Measurements from ENCODE around the gene PIPOX.

PIPOX gene

GRCh38 chr17:29007860-29008455 is 35.0 kb upstream of the PIPOX start:
- no peaks in the 10 kb centered on the region for H3K9me3 ChIP-seq (ENCODE audit: insufficient read depth, low read length)
- H2AFZ ChIP-seq (ENCODE audit: low read depth, low read length), result no peak overlapping the region
- H4K20me1 ChIP-seq (ENCODE audit: insufficient read depth, low read length), result no peaks in the 10 kb centered on the region
- no peak overlapping the region for H3K9ac ChIP-seq (ENCODE audit: low read length)
- no peaks in the 10 kb centered on the region for H3K4me1 ChIP-seq (ENCODE audit: low read length)
- no peak overlapping the region for H3K4me3 ChIP-seq (ENCODE audit: low read length)
- no peak overlapping the region for H3K27ac ChIP-seq (ENCODE audit: low read length)
- H3K36me3 ChIP-seq (replicated peaks; ENCODE audit: low read depth, low read length), result no peaks in the 10 kb centered on the region
- no peak overlapping the region for H3K4me2 ChIP-seq (ENCODE audit: low read length)
- TF ChIP-seq, protein P1, sequence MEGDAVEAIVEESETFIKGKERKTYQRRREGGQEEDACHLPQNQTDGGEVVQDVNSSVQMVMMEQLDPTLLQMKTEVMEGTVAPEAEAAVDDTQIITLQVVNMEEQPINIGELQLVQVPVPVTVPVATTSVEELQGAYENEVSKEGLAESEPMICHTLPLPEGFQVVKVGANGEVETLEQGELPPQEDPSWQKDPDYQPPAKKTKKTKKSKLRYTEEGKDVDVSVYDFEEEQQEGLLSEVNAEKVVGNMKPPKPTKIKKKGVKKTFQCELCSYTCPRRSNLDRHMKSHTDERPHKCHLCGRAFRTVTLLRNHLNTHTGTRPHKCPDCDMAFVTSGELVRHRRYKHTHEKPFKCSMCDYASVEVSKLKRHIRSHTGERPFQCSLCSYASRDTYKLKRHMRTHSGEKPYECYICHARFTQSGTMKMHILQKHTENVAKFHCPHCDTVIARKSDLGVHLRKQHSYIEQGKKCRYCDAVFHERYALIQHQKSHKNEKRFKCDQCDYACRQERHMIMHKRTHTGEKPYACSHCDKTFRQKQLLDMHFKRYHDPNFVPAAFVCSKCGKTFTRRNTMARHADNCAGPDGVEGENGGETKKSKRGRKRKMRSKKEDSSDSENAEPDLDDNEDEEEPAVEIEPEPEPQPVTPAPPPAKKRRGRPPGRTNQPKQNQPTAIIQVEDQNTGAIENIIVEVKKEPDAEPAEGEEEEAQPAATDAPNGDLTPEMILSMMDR (IDR thresholded peaks at IDR 0.05; ENCODE audit: low read depth, low read length), result no peak
- no peak for TF ChIP-seq EZH2phosphoT487 (IDR thresholded peaks at IDR 0.05; ENCODE audit: low read depth)
- peaks cover 8% of the 10 kb centered on the region for H3K27me3 ChIP-seq (ENCODE audit: low read depth, low read length)
- no peaks in the 10 kb centered on the region for H3K79me2 ChIP-seq (ENCODE audit: low read length)

- TF ChIP-seq, protein P1 (IDR thresholded peaks at IDR 0.05; ENCODE audit: low read depth, low read length), result no peak
- TF ChIP-seq EZH2phosphoT487 (IDR thresholded peaks at IDR 0.05; ENCODE audit: low read depth), result no peak
- H3K4me2 ChIP-seq (ENCODE audit: low read length), result no peak overlapping the region
- no peaks in the 10 kb centered on the region for H3K9me3 ChIP-seq (ENCODE audit: insufficient read depth, low read length)
- H3K4me3 ChIP-seq (ENCODE audit: low read length), result no peak overlapping the region
- no peaks in the 10 kb centered on the region for H4K20me1 ChIP-seq (ENCODE audit: insufficient read depth, low read length)
- H3K27me3 ChIP-seq (ENCODE audit: low read depth, low read length), result peaks cover 8% of the 10 kb centered on the region
- H3K79me2 ChIP-seq (ENCODE audit: low read length), result no peaks in the 10 kb centered on the region
- H3K36me3 ChIP-seq (replicated peaks; ENCODE audit: low read depth, low read length), result no peaks in the 10 kb centered on the region
- H3K27ac ChIP-seq (ENCODE audit: low read length), result no peak overlapping the region
- no peaks in the 10 kb centered on the region for H3K4me1 ChIP-seq (ENCODE audit: low read length)
- no peak overlapping the region for H3K9ac ChIP-seq (ENCODE audit: low read length)
- no peak overlapping the region for H2AFZ ChIP-seq (ENCODE audit: low read depth, low read length)
Observed at GRCh38 chr17:29008591-29008990, 34.4 kb upstream of the PIPOX start.

DNA sequence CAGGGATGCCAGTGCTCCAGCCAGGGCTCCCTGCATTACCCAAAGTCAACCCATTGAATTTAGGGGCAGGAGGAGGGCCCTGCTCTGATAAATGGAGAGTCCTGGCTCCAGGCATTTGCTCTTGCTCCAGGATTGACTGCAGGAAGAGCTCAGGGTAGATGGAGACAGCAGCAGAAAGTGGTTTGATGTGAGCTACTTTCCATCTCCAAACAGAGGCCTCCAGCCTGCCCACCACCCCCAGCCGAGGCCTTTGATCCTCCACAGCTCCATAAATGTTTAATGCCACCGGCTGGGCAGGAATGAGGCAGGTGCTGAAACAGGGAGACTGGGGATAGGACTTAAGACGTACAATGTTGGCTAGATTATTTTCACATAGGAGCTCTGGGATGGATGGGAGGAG is 32.8 kb upstream of the PIPOX start:
- Histone ChIP-seq H3K4me2 (ENCODE audit: low read length) (no peak overlapping the region), H3K9me3 (ENCODE audit: insufficient read depth, low read length) (no peaks in the 10 kb centered on the region), H3K27ac (ENCODE audit: low read length) (no peak overlapping the region), H3K4me3 (ENCODE audit: low read length) (no peak overlapping the region), H3K36me3 (replicated peaks; ENCODE audit: low read depth, low read length) (no peaks in the 10 kb centered on the region), H4K20me1 (ENCODE audit: insufficient read depth, low read length) (no peaks in the 10 kb centered on the region), H3K27me3 (ENCODE audit: low read depth, low read length) (peaks cover 16% of the 10 kb centered on the region), H2AFZ (ENCODE audit: low read depth, low read length) (no peak overlapping the region), H3K79me2 (ENCODE audit: low read length) (no peaks in the 10 kb centered on the region), H3K4me1 (ENCODE audit: low read length) (no peaks in the 10 kb centered on the region), H3K9ac (ENCODE audit: low read length) (no peak overlapping the region)
- TF ChIP-seq EZH2phosphoT487 (IDR thresholded peaks at IDR 0.05; ENCODE audit: low read depth), result no peak
- TF ChIP-seq, protein P1 (IDR thresholded peaks at IDR 0.05; ENCODE audit: low read depth, low read length), result no peak

DNA sequence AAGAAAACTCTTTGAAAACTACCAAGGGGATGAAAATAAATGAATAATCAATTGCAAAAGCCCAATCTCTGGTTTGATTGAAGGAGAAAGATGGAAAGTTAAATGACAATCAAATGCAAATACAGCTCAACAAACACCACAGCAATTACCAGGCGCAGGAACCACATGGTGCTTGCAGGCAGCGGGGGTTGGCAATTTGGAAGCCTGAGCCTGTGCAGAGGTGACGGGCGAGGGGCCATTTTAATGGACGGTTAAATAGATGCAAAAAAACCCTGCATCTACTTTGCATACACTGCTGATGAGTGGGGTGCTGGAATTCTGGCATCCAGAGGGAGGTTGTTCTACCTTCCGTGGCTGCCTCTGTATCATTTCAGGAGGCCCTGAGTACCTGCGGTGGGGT is 32.4 kb upstream of the PIPOX start:
- Histone ChIP-seq H3K4me3 (ENCODE audit: low read length) (no peak overlapping the region), H4K20me1 (ENCODE audit: insufficient read depth, low read length) (no peaks in the 10 kb centered on the region), H3K9me3 (ENCODE audit: insufficient read depth, low read length) (no peaks in the 10 kb centered on the region), H3K79me2 (ENCODE audit: low read length) (no peaks in the 10 kb centered on the region), H2AFZ (ENCODE audit: low read depth, low read length) (no peak overlapping the region), H3K4me2 (ENCODE audit: low read length) (no peak overlapping the region), H3K27me3 (ENCODE audit: low read depth, low read length) (peaks cover 17% of the 10 kb centered on the region), H3K36me3 (replicated peaks; ENCODE audit: low read depth, low read length) (no peaks in the 10 kb centered on the region), H3K27ac (ENCODE audit: low read length) (no peak overlapping the region), H3K9ac (ENCODE audit: low read length) (no peak overlapping the region), H3K4me1 (ENCODE audit: low read length) (no peaks in the 10 kb centered on the region)
- TF ChIP-seq, protein P1 (IDR thresholded peaks at IDR 0.05; ENCODE audit: low read depth, low read length), result no peak
- TF ChIP-seq EZH2phosphoT487 (IDR thresholded peaks at IDR 0.05; ENCODE audit: low read depth), result no peak
